H1 (cell line): ENCODE data around the gene THAP12.

Experiments
- BCL11A ChIP-seq, 2 experiments: IDR thresholded peaks; one replicate each; pipeline ENCODE4 v1.6.1; 2011; ENCODE audit warnings: low read depth in 2 of 2, low read length in 2 of 2, mild to moderate bottlenecking in 2 of 2
- HDAC2 ChIP-seq, 2 experiments: fragments of 300-600 bp in 1 of 2; sonication (generic) in 1 of 2; IDR thresholded peaks; 2 replicates each; pipeline ENCODE4 v1.6.1; 2011 to 2012; ENCODE audit warnings: low read depth in 2 of 2, low read length in 2 of 2, mild to moderate bottlenecking in 2 of 2, moderate library complexity in 2 of 2, borderline replicate concordance in 1 of 2, inconsistent platforms in 1 of 2
- RAD21 ChIP-seq, 2 experiments: IDR thresholded peaks in 1 of 2; conservative IDR thresholded peaks in 1 of 2; 2 replicates each; pipeline ENCODE4 v1.6.1; 2011; ENCODE audit warnings: low read depth in 2 of 2, low read length in 2 of 2, improper control_type of control experiment in 1 of 2, inconsistent platforms in 1 of 2, mild to moderate bottlenecking in 1 of 2, moderate library complexity in 1 of 2
- SAP30 ChIP-seq: fragments of 300-600 bp; sonication (generic); IDR thresholded peaks from 2 replicates; pipeline ENCODE4 v1.7.1; 2012; ENCODE audit warnings: low read length, moderate library complexity, mild to moderate bottlenecking, inconsistent platforms; ENCODE audit not compliant: insufficient read depth, insufficient replicate concordance
- TF ChIP-seq, protein P1 (sequence below), 3 experiments: IDR thresholded peaks; 1 replicate in 2 of 3; 2 replicates in 1 of 3; pipeline versions ENCODE4 v1.5.1 to v1.6.1; 2011; ENCODE audit warnings: low read length in 3 of 3, mild to moderate bottlenecking in 3 of 3, inconsistent platforms in 2 of 3, low read depth in 1 of 3, moderate library complexity in 1 of 3; ENCODE audit not compliant: insufficient read depth in 1 of 3; ENCODE audit errors: control extremely low read depth in 1 of 3

DNA sequence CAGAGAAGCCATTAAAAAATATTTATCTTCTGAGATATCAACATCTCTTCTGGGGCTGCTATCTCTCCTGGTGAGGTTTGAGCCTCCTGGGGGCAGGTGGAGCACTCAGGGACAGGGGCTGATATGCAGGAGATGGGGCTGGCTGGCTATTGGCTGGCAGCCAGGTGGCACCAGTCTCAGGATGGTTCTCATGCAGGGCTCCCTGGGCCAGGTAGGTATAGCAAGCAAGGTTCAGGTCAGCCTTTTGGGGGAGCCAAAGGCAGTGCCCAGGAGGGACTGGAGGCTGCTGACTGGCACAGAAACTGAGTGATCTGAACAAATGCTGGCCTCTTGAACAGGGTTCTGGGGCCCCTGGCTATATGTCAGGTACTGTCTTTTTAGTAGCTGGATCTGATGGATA is 34.1 kb upstream of the THAP12 start:
- TF ChIP-seq, protein P1, sequence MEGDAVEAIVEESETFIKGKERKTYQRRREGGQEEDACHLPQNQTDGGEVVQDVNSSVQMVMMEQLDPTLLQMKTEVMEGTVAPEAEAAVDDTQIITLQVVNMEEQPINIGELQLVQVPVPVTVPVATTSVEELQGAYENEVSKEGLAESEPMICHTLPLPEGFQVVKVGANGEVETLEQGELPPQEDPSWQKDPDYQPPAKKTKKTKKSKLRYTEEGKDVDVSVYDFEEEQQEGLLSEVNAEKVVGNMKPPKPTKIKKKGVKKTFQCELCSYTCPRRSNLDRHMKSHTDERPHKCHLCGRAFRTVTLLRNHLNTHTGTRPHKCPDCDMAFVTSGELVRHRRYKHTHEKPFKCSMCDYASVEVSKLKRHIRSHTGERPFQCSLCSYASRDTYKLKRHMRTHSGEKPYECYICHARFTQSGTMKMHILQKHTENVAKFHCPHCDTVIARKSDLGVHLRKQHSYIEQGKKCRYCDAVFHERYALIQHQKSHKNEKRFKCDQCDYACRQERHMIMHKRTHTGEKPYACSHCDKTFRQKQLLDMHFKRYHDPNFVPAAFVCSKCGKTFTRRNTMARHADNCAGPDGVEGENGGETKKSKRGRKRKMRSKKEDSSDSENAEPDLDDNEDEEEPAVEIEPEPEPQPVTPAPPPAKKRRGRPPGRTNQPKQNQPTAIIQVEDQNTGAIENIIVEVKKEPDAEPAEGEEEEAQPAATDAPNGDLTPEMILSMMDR (IDR thresholded peaks at IDR 0.05; ENCODE audit: control extremely low read depth in 1 of 3, insufficient read depth in 1 of 3, low read depth in 1 of 3, low read length in 3 of 3) = peak; percentile 68 to 70 (median 69)
- TF ChIP-seq RAD21 (IDR thresholded peaks at IDR 0.05 in 1 of 2, conservative IDR thresholded peaks at IDR 0.05 in 1 of 2; ENCODE audit: low read depth in 2 of 2, low read length in 2 of 2) (peak; percentile 65 to 75), BCL11A (IDR thresholded peaks at IDR 0.05; ENCODE audit: low read depth in 2 of 2, low read length in 2 of 2) (no peak), SAP30 (no peak), HDAC2 (IDR thresholded peaks at IDR 0.05; ENCODE audit: borderline replicate concordance in 1 of 2, low read depth in 2 of 2, low read length in 2 of 2) (no peak)
